Left forelimb (tissue), 1 donor: ENCODE data around the gene SLC29A1.
"Not testable (repeated sequence)": the region's sequence is repeated elsewhere in the genome, so short reads cannot be mapped to it uniquely, and the experiment has no call there.

Experiments
- DNase-seq: peaks from one replicate; pipeline ENCODE4 v3.0.0-alpha.2; 2018; ENCODE audit warnings: low spot score

Gene SLC29A1

GRCh38 chr6:44194326-44194725, 29.1 kb upstream of the SLC29A1 start:
- DNase-seq, result no peak

GRCh38 chr6:44196351-44196750, 27.0 kb upstream of the SLC29A1 start:
- not testable (repeated sequence) for DNase-seq

- no peak for DNase-seq
These were observed 24.7 kb upstream of the SLC29A1 start for GRCh38 chr6:44198684-44199083.

DNA sequence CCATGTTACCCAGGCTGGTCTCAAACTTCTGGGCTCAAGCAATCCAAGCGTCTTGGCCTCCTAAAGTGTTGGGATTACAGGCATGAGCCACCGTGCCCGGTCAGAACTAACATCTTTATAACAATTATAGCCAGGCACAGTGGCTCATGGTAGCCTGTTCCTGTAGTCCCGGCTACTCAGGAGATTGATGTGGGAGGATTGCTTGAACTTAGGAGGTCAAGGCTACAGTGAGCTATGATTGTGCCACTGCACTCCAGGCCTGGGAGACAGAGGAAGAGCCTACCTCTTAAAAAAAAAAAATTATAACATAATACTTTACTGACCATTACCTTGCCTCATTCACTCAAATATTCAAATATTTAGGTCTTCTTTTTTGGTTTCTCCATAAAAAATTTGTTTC, 23.5 kb upstream of the SLC29A1 start:
- DNase-seq, result no peak

DNA sequence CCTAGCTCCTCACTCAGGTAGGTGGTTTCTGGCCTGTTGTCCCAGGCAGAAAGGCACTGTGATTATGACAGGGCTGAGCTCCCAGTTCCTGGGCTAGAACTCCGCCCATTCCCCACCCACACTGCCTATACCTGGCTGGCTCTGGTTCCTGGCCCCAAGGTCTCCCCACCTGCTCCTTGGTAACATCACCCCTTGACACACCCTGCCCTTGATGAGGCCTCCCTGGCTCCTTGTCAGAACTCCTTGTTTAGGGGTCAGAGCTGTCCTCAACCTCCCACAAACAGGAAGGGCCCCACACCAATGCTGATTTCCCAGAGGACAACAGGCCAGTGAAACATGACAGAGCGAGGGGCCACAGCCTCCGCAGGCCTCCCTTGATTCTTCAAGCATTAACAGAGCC, 22.2 kb upstream of the SLC29A1 start:
- DNase-seq, result no peak

- DNase-seq, result no peak
These were observed 21.6 kb upstream of the SLC29A1 start for GRCh38 chr6:44201638-44202303.

DNA sequence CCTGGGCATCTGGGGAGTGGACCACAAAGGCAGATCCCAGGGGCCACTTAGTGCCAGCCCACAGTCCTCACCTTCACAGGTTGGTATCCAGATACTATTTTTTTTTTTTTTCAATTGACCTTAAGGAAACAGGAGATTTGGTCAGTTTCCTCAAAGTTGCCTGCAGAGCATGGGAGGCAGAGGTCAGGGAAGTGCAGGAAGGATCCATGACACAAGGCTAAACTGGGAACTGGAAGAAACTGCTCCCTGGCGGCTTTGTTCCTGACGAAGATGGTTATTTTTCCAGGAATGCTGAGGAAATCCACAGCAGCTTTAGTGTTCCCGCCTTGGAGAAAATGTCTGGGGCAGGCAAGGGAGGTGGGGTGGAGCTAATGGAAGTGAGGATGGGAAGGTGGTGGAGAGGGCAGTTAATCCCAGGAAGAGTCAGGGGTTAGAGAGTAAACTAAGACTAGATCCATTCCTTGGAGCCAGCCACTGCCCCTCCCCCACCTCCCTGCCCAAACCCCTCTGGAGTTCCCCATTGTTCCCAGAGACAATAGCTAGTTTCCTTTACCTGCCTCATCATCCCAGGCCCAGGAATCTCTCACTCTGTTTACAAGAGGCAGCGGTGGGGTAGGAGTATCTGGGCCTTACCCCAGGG, 20.9 kb upstream of the SLC29A1 start:
- DNase-seq, result no peak

- DNase-seq, result no peak
These were observed 20.2 kb upstream of the SLC29A1 start for GRCh38 chr6:44202972-44203750.

DNA sequence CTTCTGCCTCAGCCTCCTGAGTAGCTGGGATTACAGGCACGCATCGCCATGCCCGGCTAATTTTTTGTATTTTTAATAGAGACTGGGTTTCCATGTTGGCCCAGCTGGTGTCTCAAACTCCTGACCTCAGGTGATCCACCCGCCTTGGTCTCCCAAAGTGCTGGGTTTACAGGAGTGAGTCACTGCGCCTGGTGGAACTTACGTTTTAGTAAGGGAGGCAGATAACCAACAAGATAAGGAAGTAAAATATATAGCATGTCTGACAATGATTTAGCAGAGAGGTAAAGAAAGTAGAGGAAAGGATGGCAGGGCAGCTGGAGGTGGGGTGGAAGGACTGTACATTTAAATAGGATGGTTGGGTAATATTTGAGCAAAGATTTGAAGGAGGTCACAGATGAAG, 19.4 kb upstream of the SLC29A1 start:
- DNase-seq, result no peak

GRCh38 chr6:44207966-44208365, 15.4 kb upstream of the SLC29A1 start:
- DNase-seq, result no peak

GRCh38 chr6:44211284-44211683, 12.1 kb upstream of the SLC29A1 start:
- DNase-seq, result no peak

- no peak for DNase-seq
These were observed 9.1 kb upstream of the SLC29A1 start for GRCh38 chr6:44214307-44214706.

DNA sequence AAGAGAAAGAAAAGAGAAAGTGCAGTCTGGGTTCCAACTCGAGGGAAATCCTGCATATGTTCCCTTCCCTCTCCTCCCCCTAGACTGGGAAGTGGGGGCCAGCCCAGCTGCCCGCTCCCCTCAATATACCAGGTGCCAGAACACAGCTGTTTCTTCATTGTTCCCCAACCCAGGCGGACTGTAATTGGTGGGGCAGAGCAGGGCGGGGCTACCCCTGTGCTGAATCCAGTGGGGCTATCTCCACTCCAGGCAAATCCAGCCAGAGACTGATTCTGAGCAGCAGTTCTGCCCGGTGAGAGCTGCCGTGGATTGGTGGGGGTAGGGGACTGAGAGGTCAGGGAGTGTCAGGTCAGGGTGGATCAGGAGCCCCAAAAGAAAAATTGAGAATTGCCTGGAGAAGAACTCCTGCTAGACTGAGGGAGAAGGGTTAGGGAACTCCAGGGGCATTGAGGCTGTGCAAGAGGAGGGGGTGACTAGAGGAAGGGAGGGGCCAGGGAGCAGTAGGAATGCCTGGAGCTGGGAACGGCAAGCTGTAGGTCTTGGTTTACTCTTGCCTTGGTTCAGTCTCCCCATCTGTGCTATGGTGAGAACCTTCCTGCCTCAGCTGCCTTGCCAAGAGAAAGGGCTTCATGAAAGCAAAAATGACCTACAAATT, 6.6 kb upstream of the SLC29A1 start, which contains the start of gene MYMX:
Gene MYMX (plus strand): TSS at position 250 of the 655 bp plus-strand sequence. CDS start 546 bp downstream, outside the sequence.
- DNase-seq, result no peak

DNA sequence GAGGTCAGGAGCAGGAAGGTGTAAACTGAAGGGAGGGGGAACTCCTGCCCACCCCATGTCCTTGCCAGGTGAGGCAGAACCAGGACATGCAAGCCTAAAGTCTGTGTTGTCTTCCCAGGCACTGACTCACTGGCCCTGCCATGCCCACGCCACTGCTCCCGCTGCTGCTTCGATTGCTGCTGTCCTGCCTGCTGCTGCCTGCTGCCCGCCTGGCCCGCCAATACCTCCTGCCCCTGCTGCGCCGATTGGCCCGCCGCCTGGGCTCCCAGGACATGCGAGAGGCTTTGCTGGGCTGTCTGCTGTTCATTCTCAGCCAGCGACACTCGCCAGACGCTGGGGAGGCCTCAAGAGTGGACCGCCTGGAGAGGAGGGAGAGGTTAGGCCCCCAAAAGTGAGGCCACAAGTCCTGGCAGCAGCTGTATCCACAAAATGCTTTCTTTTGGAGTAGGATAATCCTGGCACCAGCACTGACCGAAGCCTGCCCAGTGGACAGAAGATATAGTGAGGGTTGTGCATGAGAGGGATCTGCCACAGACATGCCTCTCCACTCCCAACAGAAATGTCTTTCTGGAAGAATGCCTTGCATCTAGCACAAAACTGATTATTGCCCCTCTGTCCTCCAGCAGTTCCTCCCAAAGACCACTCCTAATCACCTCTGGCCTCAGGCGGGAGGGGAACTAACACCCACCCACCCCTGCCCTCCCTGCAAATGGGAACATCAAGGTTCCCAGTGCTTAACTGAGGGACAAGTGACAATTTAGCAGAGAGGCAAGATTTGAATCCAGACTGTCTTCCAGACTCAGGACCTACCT, 5.9 kb upstream of the SLC29A1 start:
- DNase-seq, result no peak

DNA sequence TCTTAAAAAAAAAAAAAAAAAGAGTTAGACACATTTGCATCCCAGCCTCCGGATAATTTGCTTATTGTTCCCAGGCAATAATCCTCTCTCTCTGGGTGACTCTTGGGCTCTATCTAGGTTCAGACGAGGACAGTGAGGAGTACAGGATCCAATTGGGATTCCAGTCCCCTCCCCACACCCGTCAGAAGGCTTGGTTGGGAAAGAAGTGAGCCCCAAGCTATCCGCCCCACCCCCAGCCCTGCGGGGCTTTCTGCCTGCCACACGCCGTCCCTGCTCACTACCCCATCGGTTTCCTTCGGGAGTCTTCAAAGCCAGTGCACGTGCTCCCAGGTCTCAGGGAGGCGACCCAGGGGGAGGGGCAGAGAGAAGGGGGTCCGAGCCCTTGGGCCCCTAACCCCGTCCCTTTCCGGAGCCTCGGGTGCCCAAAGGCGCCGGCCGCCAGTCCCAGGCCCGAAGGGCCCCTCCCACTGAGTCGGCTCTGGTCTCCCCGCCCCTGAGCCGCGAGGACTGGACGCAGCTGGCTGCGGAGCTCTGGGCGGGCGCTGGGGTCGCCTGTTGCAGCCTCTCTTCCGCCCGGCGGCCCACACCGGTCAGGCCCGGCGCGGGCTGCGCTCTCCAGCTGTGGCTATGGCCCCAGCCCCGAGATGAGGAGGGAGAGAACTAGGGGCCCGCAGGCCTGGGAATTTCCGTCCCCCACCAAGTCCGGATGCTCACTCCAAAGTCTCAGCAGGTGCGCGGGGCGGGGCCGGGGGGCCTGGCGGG, 4.2 kb upstream of the SLC29A1 start:
- peak; percentile 88 for DNase-seq

DNA sequence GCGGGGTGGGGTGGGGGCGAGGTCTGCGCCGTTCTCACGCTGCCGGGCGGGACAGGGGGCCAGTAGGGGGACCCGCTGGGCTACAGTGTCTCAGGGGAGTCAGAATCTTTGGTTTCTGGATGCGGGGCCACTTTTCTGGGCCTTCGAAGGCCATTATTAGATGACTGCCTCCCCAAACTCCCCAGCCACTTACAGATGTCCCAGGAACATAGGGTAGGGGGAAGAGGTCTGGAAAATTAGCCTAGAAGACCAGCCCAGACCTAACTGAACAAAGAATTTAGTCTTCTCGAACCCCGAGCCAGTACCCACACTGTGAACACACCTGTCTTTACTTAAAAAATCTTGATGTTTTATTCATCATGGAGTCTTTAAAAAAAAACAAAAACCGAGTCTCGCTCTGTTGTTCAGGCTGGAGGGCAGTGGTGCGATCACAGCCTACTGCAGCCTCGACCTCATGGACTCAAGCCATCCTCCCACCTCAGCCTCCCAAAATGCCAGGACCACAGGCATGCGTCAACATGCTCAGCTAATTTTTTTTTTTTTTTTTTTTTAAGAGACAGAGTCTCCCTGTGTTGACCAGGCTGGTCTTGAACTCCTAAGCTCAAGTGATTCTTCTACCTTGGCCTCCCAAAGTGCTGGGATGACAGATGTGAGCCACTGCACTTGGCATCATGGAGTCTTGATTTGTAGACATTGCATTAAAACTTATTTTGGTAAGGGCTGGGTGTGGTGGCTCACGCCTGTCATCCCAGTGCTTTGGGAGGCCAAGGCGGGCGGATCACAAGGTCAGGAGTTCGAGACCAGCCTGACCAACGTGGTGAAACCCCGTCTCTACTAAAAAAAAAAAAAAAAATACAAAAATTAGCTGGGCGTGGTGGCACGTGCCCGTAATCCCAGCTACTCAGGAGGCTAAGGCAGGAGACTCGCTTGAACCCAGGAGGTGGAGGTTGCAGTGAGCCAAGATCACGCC, 3.3 kb upstream of the SLC29A1 start:
- no peak for DNase-seq

- DNase-seq, result no peak
These were observed 2.5 kb upstream of the SLC29A1 start for GRCh38 chr6:44220913-44221290.

DNA sequence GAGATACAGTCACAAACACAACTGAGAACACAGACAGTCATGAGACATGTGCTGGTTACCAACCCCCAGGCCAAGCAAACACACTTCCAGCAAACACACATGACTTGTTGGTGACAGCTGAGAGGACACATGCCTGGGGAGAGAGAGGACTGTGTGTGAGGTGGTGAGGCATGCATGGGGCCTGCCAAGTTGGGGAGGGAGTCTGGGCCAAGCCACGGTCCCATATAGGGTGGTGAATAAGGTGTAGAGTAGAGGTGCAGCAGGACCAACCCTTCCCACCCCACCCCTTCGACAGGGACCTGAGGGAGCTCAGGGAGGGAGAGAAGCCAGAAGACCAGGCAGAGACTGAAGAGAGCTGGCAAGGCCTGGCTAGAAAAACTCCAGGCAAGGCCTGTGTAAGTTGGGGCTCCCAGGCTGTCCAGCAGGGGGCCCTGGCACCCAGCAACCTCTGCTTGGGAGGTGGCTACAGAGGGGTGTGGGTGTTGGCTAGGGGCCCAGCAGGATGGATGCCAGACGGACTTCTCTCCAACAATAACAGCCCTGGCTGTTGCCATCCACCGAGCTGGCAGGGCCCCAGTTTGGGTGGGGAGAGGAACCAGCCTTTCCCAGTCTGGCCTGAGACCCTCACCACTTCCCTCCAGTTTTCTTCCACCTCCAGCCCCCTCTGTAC, 2.0 kb upstream of the SLC29A1 start:
- DNase-seq, result peak; percentile 89

DNA sequence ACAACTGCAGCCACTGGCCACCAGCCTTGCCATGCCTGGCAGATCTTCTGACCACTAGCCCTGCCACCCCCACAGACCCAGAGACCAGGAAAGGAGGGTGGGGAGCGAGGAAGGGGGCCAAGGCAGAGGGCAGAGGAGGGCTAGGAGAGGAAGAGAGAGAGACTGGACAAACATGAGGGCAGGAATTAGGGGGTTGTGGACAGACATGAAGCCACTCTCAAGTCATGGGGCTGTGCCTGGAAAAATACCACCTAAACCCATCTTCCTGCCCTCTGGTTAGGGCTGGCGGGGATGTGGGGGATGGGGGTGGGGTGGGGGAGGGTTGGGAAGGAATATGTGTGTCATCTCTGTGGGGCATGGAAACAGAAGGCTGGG, 1.4 kb upstream of the SLC29A1 start:
- DNase-seq, result no peak
